ENCODE results near the gene IGSF21.

GRCh38 chr1:18237371-18237770 lies 129.8 kb downstream of the IGSF21 start:
- TF ChIP-seq CTCF (IDR thresholded peaks at IDR 0.05; ENCODE audit: low read length), result no peak
- TF ChIP-seq EZH2 (optimal IDR thresholded peaks at IDR 0.05; ENCODE audit: low read depth, low read length), result no peak
- no peak for TF ChIP-seq EZH2phosphoT487 (IDR thresholded peaks at IDR 0.05; ENCODE audit: low read length)
